ENCODE results near the gene GKN1.

DNA sequence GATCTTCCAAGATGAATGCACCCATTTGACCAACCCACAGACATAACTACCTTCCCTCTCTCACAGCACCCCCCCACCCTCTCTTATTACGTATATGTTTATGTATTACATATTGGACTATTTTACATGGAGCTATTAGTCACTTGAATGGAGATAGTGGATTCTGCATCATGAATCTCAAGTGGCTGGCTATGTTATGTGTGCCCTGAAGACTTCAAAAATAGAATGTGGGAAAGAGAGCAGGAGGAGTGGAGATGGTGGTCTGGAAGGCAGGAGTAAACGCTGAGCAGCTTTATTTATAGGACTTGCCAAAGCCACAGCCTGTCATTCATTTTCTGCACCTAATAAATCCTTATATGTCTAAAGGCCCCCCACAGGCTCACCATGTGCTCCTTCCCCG lies 43.4 kb downstream of the GKN1 start:
- TF ChIP-seq POLR2A (IDR thresholded peaks at IDR 0.05) = no peak
- TF ChIP-seq, protein P1, sequence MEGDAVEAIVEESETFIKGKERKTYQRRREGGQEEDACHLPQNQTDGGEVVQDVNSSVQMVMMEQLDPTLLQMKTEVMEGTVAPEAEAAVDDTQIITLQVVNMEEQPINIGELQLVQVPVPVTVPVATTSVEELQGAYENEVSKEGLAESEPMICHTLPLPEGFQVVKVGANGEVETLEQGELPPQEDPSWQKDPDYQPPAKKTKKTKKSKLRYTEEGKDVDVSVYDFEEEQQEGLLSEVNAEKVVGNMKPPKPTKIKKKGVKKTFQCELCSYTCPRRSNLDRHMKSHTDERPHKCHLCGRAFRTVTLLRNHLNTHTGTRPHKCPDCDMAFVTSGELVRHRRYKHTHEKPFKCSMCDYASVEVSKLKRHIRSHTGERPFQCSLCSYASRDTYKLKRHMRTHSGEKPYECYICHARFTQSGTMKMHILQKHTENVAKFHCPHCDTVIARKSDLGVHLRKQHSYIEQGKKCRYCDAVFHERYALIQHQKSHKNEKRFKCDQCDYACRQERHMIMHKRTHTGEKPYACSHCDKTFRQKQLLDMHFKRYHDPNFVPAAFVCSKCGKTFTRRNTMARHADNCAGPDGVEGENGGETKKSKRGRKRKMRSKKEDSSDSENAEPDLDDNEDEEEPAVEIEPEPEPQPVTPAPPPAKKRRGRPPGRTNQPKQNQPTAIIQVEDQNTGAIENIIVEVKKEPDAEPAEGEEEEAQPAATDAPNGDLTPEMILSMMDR (IDR thresholded peaks at IDR 0.05) = no peak
